Measurements from ENCODE around the gene JAZF1. TPM values are rescaled to one million over a fixed set of nuclear protein-coding genes. Genes with fewer than 3 reads are reported as not detected.

The JAZF1 gene
- total and polyA plus RNA-seq, 8 donors: 0.58 to 16.7 (median 7.2) TPM

DNA sequence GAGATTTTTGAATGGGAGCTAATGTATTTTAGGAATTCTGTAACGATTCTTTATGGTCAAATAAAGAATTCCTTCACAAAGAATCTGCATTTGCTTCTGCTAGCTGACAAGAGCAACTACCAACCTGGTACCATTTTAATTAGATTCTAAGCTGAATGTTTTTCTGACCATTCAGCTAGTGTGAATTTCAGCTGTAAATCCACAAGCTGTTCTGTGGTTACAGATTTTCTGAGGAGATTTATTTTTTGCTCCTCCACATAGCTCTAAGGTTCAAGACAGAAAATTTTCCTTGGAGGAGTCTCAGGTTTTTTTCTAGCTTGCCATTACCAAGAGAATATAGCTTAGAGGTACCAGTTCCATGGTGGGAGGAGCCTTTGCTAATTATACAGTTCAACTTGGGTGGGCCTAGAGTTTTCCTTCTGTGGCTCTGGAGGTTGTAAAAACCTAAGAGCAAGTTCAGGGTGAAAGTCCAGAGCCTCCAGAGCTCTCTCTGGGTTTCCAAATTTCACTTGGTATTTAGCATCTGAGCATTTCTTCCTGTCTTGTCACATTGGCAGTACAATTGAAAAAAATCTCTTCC is 120.1 kb downstream of the JAZF1 start:
- H3K9me3 ChIP-seq: no peaks in the 10 kb centered on the region
- no peaks in the 10 kb centered on the region for H3K36me3 ChIP-seq
- intact Hi-C loops (cut with DNase I; ENCODE audit: low total_unique reads): no loop called here
- no peak overlapping the region for H3K4me3 ChIP-seq
- TF ChIP-seq POLR2AphosphoS5 (IDR thresholded peaks at IDR 0.05) (no peak), POLR2A (IDR thresholded peaks at IDR 0.05) (no peak), CTCF (IDR thresholded peaks at IDR 0.05) (no peak), EP300 (IDR thresholded peaks at IDR 0.05) (no peak)
- peaks cover 5 to 33% (median 18%) of the 10 kb centered on the region in 4 donors for H3K4me1 ChIP-seq
- WGBS, 5 donors: 66 to 79% (median 71%) methylated on average over 1 of the region's 1 CpG
- H3K27ac ChIP-seq: no peak overlapping the region
- DNase-seq: no peak
- H3K27me3 ChIP-seq: no peaks in the 10 kb centered on the region

GRCh38 chr7:28055161-28055544 is 125.4 kb downstream of the JAZF1 start:
- TF ChIP-seq POLR2A (IDR thresholded peaks at IDR 0.05) (no peak), CTCF (IDR thresholded peaks at IDR 0.05) (no peak), POLR2AphosphoS5 (IDR thresholded peaks at IDR 0.05) (no peak), EP300 (IDR thresholded peaks at IDR 0.05) (no peak)
- DNase-seq: no peak
- Histone ChIP-seq H3K4me3 (no peak overlapping the region), H3K36me3 (no peaks in the 10 kb centered on the region), H3K4me1 (peaks cover 0 to 6% (median 0%) of the 10 kb centered on the region in 4 donors), H3K9me3 (no peaks in the 10 kb centered on the region), H3K27ac (no peak overlapping the region), H3K27me3 (no peaks in the 10 kb centered on the region)
- intact Hi-C loops (cut with DNase I; ENCODE audit: low total_unique reads): no loop called here
- WGBS, 5 donors: 77 to 93% (median 82%) methylated on average over 3 of the region's 3 CpGs

DNA sequence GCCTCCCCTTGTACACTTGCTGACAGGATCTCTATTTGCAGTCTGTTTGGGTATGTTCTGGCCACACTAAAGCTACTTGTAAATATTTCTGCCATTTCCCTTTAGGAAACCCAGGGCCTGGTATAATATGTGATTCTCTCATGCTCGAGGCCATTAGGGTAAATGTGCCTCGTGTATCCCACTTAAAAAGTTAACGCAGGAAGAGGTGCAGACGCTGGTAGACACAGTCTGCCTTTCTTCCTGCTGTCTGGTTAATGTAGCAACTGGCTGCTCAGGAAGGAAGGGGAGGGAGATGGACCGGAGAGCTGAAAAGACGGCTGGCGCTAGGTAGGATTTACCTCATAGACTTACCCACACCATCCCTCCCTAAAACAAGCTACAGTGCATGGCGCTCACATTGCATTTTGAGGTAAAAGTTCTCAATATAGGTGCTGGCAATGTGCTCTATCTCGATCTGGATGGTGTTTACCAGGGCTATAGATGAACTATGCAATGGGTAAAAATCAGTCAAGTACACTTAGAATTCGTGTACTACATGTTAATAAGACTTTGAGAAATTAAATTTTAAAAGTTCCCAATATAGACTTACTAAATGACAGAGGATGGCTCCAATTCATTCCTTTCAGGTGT is 125.9 kb downstream of the JAZF1 start:
- intact Hi-C loops (cut with DNase I; ENCODE audit: low total_unique reads): no loop called here
- DNase-seq: peak in 1 of 2 donors; percentile 47
- no peak for TF ChIP-seq POLR2A (IDR thresholded peaks at IDR 0.05)
- TF ChIP-seq CTCF (IDR thresholded peaks at IDR 0.05): no peak
- TF ChIP-seq POLR2AphosphoS5 (IDR thresholded peaks at IDR 0.05): no peak
- no peak for TF ChIP-seq EP300 (IDR thresholded peaks at IDR 0.05)
- no peaks in the 10 kb centered on the region for H3K27me3 ChIP-seq
- WGBS, 5 donors: 76 to 84% (median 81%) methylated on average over 10 of the region's 10 CpGs
- no peaks in the 10 kb centered on the region for H3K36me3 ChIP-seq
- H3K4me1 ChIP-seq: peaks cover 0 to 6% (median 0%) of the 10 kb centered on the region in 4 donors
- no peaks in the 10 kb centered on the region for H3K9me3 ChIP-seq
- H3K4me3 ChIP-seq: no peak overlapping the region
- H3K27ac ChIP-seq: no peak overlapping the region

DNA sequence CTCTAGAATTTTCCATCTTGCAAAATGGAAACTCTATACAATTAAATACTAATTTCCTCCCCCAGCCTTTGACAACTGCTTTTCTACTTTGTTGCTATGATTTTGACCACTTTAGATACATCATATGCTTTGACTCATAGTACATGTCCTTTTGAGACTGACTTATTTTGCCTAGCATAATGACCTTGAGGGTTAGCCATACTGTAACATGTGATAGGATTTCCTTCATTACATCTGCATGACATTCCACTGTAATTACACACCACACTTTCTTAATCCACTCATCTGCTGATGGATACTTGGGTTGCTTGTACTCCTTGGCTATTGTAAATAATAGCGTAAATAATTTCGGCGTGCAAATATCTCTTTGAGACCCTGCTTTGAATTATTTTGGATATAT is 127.7 kb downstream of the JAZF1 start:
- H3K9me3 ChIP-seq: no peaks in the 10 kb centered on the region
- WGBS, 5 donors: 84 to 94% (median 94%) methylated on average over 3 of the region's 3 CpGs
- H3K36me3 ChIP-seq: no peaks in the 10 kb centered on the region
- H3K27ac ChIP-seq: no peak overlapping the region
- no peaks in the 10 kb centered on the region for H3K27me3 ChIP-seq
- no peak for TF ChIP-seq EP300 (IDR thresholded peaks at IDR 0.05)
- no peak for TF ChIP-seq POLR2AphosphoS5 (IDR thresholded peaks at IDR 0.05)
- no peak for TF ChIP-seq CTCF (IDR thresholded peaks at IDR 0.05)
- no peak for DNase-seq
- intact Hi-C loops (cut with DNase I; ENCODE audit: low total_unique reads): no loop called here
- peaks cover 0 to 6% (median 0%) of the 10 kb centered on the region in 4 donors for H3K4me1 ChIP-seq
- no peak overlapping the region for H3K4me3 ChIP-seq
